ENCODE measurements around the gene TMPRSS11D.

Gene TMPRSS11D

GRCh38 chr4:67884701-67885100 lies 899 bp upstream of the TMPRSS11D start:
- Histone ChIP-seq H3K27me3 (ENCODE audit: insufficient read depth, low read depth) (no peaks in the 10 kb centered on the region), H3K79me2 (ENCODE audit: insufficient read depth, low read depth) (no peaks in the 10 kb centered on the region), H4K20me1 (ENCODE audit: insufficient read depth) (no peaks in the 10 kb centered on the region; the same call in 1 of the 2 replicates), H3K9ac (no peak overlapping the region), H3K36me3 (ENCODE audit: insufficient read depth) (no peaks in the 10 kb centered on the region), H3K4me3 (IDR thresholded peaks at IDR 0.05; ENCODE audit: insufficient read depth, low read depth, low read length) (no peak overlapping the region), H2AFZ (ENCODE audit: low read depth) (no peak overlapping the region), H3K27ac (no peak overlapping the region), H3K4me2 (no peak overlapping the region), H3K4me1 (ENCODE audit: low read depth, poor library complexity, severe bottlenecking) (no peaks in the 10 kb centered on the region)
- no peak for TF ChIP-seq CTCF (conservative IDR thresholded peaks at IDR 0.05; ENCODE audit: low read depth, low read length)

- no peaks in the 10 kb centered on the region for H3K4me1 ChIP-seq (ENCODE audit: low read depth, poor library complexity, severe bottlenecking)
- H4K20me1 ChIP-seq (ENCODE audit: insufficient read depth), result no peaks in the 10 kb centered on the region; the same call in 1 of the 2 replicates
- no peaks in the 10 kb centered on the region for H3K36me3 ChIP-seq (ENCODE audit: insufficient read depth)
- H3K27me3 ChIP-seq (ENCODE audit: insufficient read depth, low read depth), result no peaks in the 10 kb centered on the region
- H3K4me3 ChIP-seq (IDR thresholded peaks at IDR 0.05; ENCODE audit: insufficient read depth, low read depth, low read length), result no peak overlapping the region
- H2AFZ ChIP-seq (ENCODE audit: low read depth), result no peak overlapping the region
- no peak overlapping the region for H3K27ac ChIP-seq
- no peaks in the 10 kb centered on the region for H3K79me2 ChIP-seq (ENCODE audit: insufficient read depth, low read depth)
- no peak overlapping the region for H3K4me2 ChIP-seq
- TF ChIP-seq CTCF (conservative IDR thresholded peaks at IDR 0.05; ENCODE audit: low read depth, low read length), result no peak
- H3K9ac ChIP-seq, result no peak overlapping the region
Measured at GRCh38 chr4:67883458-67883857, 344 bp downstream of the TMPRSS11D start.

- Histone ChIP-seq H3K4me3 (IDR thresholded peaks at IDR 0.05; ENCODE audit: insufficient read depth, low read depth, low read length) (no peak overlapping the region), H3K4me1 (ENCODE audit: low read depth, poor library complexity, severe bottlenecking) (no peaks in the 10 kb centered on the region), H4K20me1 (ENCODE audit: insufficient read depth) (no peaks in the 10 kb centered on the region; the same call in 1 of the 2 replicates), H3K79me2 (ENCODE audit: insufficient read depth, low read depth) (no peaks in the 10 kb centered on the region), H3K4me2 (no peak overlapping the region), H3K27me3 (ENCODE audit: insufficient read depth, low read depth) (no peaks in the 10 kb centered on the region), H3K36me3 (ENCODE audit: insufficient read depth) (no peaks in the 10 kb centered on the region), H2AFZ (ENCODE audit: low read depth) (no peak overlapping the region), H3K9ac (no peak overlapping the region), H3K27ac (no peak overlapping the region)
- no peak for TF ChIP-seq CTCF (conservative IDR thresholded peaks at IDR 0.05; ENCODE audit: low read depth, low read length)
Measured at GRCh38 chr4:67880866-67881610, 2.8 kb downstream of the TMPRSS11D start.

- H3K4me2 ChIP-seq, result no peak overlapping the region
- H3K36me3 ChIP-seq (ENCODE audit: insufficient read depth), result no peaks in the 10 kb centered on the region
- H3K27me3 ChIP-seq (ENCODE audit: insufficient read depth, low read depth), result no peaks in the 10 kb centered on the region
- H3K4me3 ChIP-seq (IDR thresholded peaks at IDR 0.05; ENCODE audit: insufficient read depth, low read depth, low read length), result no peak overlapping the region
- no peak overlapping the region for H3K9ac ChIP-seq
- H2AFZ ChIP-seq (ENCODE audit: low read depth), result no peak overlapping the region
- TF ChIP-seq CTCF (conservative IDR thresholded peaks at IDR 0.05; ENCODE audit: low read depth, low read length), result no peak
- H3K4me1 ChIP-seq (ENCODE audit: low read depth, poor library complexity, severe bottlenecking), result no peaks in the 10 kb centered on the region
- no peaks in the 10 kb centered on the region for H3K79me2 ChIP-seq (ENCODE audit: insufficient read depth, low read depth)
- no peak overlapping the region for H3K27ac ChIP-seq
- no peaks in the 10 kb centered on the region for H4K20me1 ChIP-seq (ENCODE audit: insufficient read depth)
Measured at GRCh38 chr4:67879486-67879885, 4.3 kb downstream of the TMPRSS11D start.
